HG02981 (cell line): Measurements from ENCODE around the gene SP100.

Source experiments
- ATAC-seq: cut with Tn5 transposase; IDR thresholded peaks from one replicate; pipeline ENCODE4 v1.9.1; 2021; ENCODE audit warnings: mild to moderate bottlenecking, moderate library complexity; ENCODE audit not compliant: unreplicated experiment

The SP100 gene

DNA sequence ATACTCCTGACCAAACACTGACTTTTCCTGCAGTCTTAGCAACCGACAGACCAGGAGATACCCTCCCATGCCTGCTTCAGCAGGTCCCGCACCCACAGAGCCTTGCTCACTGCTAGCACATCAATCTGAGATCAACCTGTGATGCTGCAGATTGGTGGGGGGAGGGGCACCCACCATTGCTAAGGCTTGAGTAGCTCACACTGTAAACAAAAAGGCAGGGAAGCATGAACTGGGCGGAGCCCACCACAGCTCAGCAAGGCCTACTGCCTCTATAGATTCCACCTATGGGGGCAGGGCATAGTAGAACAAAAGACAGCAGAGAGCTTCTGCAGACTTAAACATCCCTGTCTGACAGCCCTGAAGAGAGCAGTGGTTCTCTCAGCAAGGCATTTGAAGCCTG, 109.7 kb downstream of the SP100 start:
- no peak for ATAC-seq

DNA sequence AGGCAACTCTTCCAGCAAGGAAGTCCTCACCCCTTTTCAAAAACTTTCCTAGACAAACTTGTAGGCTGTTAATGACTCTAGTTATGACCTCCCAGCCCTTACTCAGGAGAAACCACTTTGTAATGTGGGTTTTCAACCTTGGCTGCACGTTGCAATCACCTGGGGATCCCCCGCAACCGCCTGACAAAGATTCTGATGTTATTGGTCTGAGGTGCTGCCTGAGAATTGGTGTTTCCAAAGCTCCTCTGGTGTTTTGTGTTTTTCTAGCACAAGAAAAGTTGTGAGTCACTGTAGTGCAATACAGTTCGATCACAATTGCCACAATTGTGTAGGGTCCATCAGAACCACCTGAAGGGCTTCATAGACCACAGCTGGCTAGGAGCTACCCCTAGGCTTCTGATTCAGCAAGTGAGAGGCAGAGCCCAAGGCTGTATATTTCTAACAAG, 121.6 kb downstream of the SP100 start:
- peak; percentile 64 for ATAC-seq

DNA sequence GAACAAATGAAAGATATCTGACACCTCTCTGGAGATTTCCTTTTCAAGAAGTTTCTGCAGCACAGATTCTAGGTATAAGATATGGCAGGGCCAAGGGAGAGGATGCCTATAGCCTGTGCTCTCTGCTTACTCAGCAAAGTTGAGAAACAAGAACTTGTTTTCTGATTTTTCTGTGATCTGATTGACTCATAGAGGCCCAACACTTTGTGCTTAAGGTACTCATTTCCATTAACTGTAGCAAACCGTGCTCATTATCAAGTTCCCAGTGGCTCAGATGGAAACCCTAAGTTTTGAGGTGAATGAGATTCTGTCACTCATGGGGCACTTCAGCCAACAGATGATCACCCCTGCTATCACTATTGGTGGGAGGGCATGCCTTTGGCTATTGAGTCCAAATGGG, 124.3 kb downstream of the SP100 start:
- no peak for ATAC-seq

DNA sequence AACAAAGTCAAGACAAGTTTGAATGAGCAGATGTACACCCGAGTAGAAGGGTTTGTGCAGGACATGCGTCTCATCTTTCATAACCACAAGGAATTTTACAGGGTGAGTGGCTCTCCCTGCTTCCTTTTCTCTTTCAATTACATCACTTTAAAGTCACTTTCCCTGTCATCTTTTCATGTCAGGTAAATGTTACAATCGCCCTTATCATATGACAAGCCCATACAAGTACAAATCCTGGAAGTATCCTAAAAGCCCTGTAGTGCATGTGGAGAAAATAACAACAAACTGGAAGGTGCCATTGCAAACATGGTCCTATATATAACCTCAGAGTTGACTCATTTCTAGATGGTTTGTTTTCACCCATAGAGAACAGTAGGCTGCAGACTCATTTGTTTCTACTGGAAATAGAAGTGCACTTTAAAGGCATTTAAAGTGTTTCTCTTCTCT, 126.0 kb downstream of the SP100 start:
- ATAC-seq: peak; percentile 67

DNA sequence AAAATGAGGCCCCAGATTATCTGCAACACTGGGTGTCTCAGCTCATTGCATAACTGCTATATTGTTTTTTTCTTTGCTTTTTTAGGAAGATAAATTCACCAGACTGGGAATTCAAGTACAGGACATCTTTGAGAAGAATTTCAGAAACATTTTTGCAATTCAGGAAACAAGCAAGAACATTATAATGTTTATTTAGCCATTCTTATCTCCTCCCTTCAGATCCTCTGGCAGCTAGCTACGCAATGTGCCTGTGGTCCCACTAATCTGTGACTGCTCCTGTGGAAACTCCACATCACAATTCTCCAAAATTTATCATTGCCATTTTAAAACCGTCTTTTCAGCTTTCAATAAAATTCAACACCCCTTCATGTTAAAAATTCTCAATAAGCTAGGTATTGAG, 126.8 kb downstream of the SP100 start:
- no peak for ATAC-seq

DNA sequence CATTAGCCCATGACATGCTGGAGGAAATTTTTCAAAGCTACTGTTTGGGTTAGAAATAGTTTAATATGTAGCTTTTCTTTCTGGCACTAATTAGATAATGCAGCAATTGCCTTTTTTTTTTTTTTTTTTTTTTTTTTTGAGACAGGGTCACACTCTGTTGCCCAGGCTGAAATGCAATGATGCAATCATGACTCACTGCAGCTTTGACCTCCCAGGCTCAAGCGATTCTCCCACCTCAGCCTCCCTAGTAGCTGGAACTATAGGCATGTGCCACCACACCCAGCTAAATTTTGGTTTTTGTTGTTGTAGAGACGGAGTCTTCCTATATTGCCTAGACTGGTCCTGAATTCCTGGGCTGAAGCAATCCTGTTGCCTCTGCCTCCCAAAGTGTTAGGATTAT, 136.2 kb downstream of the SP100 start:
- no peak for ATAC-seq

- no peak for ATAC-seq
Measured at GRCh38 chr2:230557065-230557464, 141.1 kb downstream of the SP100 start.

DNA sequence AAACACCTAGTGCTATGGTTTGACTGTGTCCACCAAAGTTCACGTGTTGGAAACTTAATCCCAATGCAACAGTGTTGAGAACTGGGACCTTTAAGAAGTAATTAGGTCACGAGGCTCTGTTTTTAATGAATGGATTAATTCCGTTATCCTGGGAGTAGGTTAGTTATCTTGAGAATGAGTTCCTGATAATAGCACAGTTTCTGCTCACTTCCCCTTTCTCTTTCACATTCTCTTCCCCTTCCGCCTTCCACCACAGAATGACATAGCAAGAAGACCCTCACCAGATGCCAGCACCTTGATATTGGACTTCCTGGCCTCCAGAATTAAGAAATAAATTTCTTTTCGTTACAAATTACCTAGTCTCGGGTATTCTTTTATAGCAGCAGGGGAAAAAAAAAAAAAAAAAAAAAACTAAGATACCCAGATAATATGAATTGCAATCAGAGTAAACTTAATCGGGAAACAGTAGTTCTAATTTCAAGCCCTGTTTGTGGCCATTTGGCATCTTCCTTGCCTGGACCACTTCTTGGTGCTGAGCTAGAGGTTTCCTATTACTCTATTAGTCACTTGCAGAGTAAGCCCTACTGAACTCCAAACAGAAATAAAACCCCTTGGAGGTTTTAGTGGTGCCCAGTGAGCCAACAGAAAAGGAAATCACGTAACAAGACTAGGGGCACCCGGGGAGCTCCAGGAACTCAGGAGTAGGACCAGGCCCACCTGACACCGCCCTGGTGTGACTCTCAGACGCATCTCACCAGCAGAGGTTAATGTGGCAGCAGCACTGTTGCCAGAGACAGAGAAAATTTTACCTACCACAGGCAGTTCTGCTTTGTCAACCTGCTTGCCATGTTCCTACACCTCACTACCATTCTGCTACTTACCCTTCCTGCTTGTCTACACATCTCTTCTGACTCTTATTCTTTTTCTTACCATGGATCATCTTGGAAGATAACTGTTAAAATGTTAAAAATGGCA, 149.1 kb downstream of the SP100 start:
- no peak for ATAC-seq

DNA sequence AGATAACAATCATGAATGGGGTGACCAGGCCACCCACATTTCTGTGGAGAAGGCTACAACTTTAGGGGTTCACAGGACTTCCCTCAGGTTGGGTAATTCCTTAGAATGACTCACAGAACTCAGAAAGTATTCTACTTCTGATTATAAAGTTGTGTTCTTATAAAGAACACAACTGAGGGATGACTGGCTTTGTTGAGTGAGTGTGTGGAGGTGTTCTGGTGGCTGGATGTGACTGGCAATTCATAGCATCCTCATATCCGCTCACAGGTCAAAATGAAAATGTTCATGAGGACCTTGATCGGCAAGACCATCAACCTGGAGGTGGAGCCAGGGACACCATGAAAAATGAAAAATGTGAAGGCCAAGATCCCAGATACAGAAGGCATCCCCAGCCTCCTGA, 153.3 kb downstream of the SP100 start:
- no peak for ATAC-seq

DNA sequence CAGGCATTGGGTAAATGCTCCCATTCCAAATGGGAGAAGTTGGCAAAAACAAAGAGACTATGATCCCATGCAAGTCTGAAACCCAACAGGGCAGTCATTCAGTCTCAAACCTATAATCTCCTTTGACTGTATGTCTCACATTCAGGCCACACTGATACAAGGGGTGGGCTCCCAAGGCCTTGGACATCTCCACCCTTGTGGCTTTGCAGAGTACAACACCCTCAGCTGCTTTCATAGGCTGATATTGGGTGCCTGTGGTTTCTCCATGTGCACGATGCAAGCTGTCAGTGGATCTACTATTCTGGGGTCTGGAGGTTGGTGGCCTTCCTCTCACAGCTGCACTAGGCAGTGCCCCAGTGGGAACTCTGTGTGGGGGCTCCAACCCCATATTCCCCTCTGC, 155.0 kb downstream of the SP100 start:
- no peak for ATAC-seq

GRCh38 chr2:230575642-230576324, 159.8 kb downstream of the SP100 start:
- ATAC-seq: no peak

GRCh38 chr2:230577114-230577513, 161.1 kb downstream of the SP100 start:
- no peak for ATAC-seq

- ATAC-seq: no peak
Measured at GRCh38 chr2:230578106-230578505, 162.1 kb downstream of the SP100 start.

GRCh38 chr2:230582851-230583283, 166.9 kb downstream of the SP100 start:
- ATAC-seq: no peak

DNA sequence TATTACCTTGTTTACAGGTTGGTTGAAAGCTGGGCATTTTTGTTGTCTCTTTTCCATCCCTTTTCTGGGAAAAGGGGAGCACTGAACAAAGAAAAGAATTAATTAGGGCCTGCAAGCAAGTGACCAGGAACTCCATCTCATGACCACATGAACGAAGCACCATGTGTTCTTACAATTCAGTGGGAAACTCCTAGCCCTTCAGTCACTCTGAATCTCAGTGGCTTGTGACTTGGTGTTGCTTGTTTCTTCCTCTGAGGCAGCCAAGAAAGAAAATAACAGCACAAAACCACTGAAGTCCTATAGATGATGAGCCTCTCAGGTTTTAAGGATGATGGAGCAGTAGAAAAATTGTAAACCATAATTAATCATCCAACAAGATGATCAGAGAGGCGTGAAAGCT, 167.6 kb downstream of the SP100 start:
- no peak for ATAC-seq

- ATAC-seq: no peak
Measured at GRCh38 chr2:230586328-230586982, 170.5 kb downstream of the SP100 start.

- ATAC-seq: no peak
Measured at GRCh38 chr2:230589025-230589424, 173.0 kb downstream of the SP100 start.

GRCh38 chr2:230589497-230590015, 173.6 kb downstream of the SP100 start:
- ATAC-seq: peak; percentile 98

- ATAC-seq: no peak
Measured at GRCh38 chr2:230590333-230590732, 174.3 kb downstream of the SP100 start.

- no peak for ATAC-seq
Measured at GRCh38 chr2:230591850-230592249, 175.8 kb downstream of the SP100 start.

GRCh38 chr2:230592775-230593174, 176.8 kb downstream of the SP100 start:
- no peak for ATAC-seq
